Activated CD4-positive, alpha-beta T cell treated with anti-CD3 and anti-CD28 coated beads, Interleukin-2, amount 50 U/mL, for 4 hours (primary cell): Measurements from ENCODE around the gene RHO.
"Not testable (repeated sequence)": the region's sequence is repeated elsewhere in the genome, so short reads cannot be mapped to it uniquely, and the experiment has no call there.

Experiments used
- DNase-seq, 2 experiments: peaks; one replicate each; pipeline ENCODE4 v3.0.0-alpha.2; 2020

RHO gene

GRCh38 chr3:129528589-129529100, at the start of gene RHO:
TSS of gene RHO (plus strand) at chr3:129528639. CDS start at chr3:129528734, 95 bp downstream.
- no peak for DNase-seq

GRCh38 chr3:129481225-129481765, 47.1 kb upstream of the RHO start:
- DNase-seq: not testable (repeated sequence)

GRCh38 chr3:129481766-129482332, 46.6 kb upstream of the RHO start:
- peak; percentile 50 for DNase-seq

- no peak for DNase-seq
Measured at GRCh38 chr3:129482721-129483120, 45.7 kb upstream of the RHO start.

- DNase-seq: no peak
Measured at GRCh38 chr3:129483870-129484269, 44.6 kb upstream of the RHO start.

GRCh38 chr3:129485146-129485545, 43.3 kb upstream of the RHO start:
- DNase-seq: not testable (repeated sequence)

GRCh38 chr3:129485721-129486663, 42.4 kb upstream of the RHO start:
- DNase-seq: no peak

- DNase-seq: no peak
Measured at GRCh38 chr3:129486664-129487035, 41.8 kb upstream of the RHO start.

GRCh38 chr3:129487183-129487867, 41.1 kb upstream of the RHO start:
- no peak for DNase-seq

- DNase-seq: not testable (repeated sequence)
Measured at GRCh38 chr3:129487868-129488335, 40.5 kb upstream of the RHO start.

- DNase-seq: not testable (repeated sequence)
Measured at GRCh38 chr3:129489258-129489657, 39.2 kb upstream of the RHO start.

GRCh38 chr3:129490273-129490675, 38.2 kb upstream of the RHO start:
- DNase-seq: peak; percentile 28 to 31

- DNase-seq: not testable (repeated sequence)
Measured at GRCh38 chr3:129491077-129491476, 37.4 kb upstream of the RHO start.

GRCh38 chr3:129491794-129492193, 36.6 kb upstream of the RHO start:
- no peak for DNase-seq

GRCh38 chr3:129492691-129493090, 35.7 kb upstream of the RHO start:
- no peak for DNase-seq

GRCh38 chr3:129493206-129493605, 35.2 kb upstream of the RHO start:
- no peak for DNase-seq

- DNase-seq: not testable (repeated sequence)
Measured at GRCh38 chr3:129494499-129494898, 33.9 kb upstream of the RHO start.

- not testable (repeated sequence) for DNase-seq
Measured at GRCh38 chr3:129495006-129495639, 33.3 kb upstream of the RHO start.

- DNase-seq: not testable (repeated sequence)
Measured at GRCh38 chr3:129497876-129498275, 30.6 kb upstream of the RHO start.

- DNase-seq: not testable (repeated sequence)
Measured at GRCh38 chr3:129498603-129499488, 29.6 kb upstream of the RHO start.
